OCI-LY3 (cell line): ENCODE results near the gene LYPD6B.

ENCODE experiments used
- H2AFZ ChIP-seq: fragments of 200-600, 300-600 bp; shearing (Covaris generic); 2 replicates; pipeline ENCODE4 v1.6.0; 2014; ENCODE audit warnings: antibody characterized with exemption, low read depth, low read length
- H3K27ac ChIP-seq: fragments of 200-600, 300-600 bp; sonication (generic); 2 replicates; pipeline ENCODE4 v1.5.1; 2014; ENCODE audit warnings: mild to moderate bottlenecking, low read length, moderate library complexity, mixed read lengths
- H3K27me3 ChIP-seq: fragments of 200-600, 300-600 bp; sonication (generic); 2 replicates; pipeline ENCODE4 v1.6.1; 2014; ENCODE audit warnings: low read depth, low read length, mixed read lengths
- H3K36me3 ChIP-seq: fragments of 200-600, 300-600 bp; sonication (generic); replicated peaks from 2 replicates; pipeline ENCODE3; 2014; ENCODE audit warnings: low read depth, low read length, mixed read lengths
- H3K4me1 ChIP-seq: fragments of 300-600, 200-600 bp; sonication (generic); 2 replicates; pipeline ENCODE4 v1.6.1; 2014; ENCODE audit warnings: low read length, mixed read lengths
- H3K4me2 ChIP-seq: fragments of 200-600, 300-600 bp; sonication (generic); 2 replicates; pipeline ENCODE4 v1.6.1; 2014; ENCODE audit warnings: low read length, mixed read lengths
- H3K4me3 ChIP-seq: fragments of 300-600, 200-600 bp; sonication (generic); 2 replicates; pipeline ENCODE4 v1.5.1; 2014; ENCODE audit warnings: antibody characterized with exemption, mild to moderate bottlenecking, low read length, moderate library complexity
- H3K79me2 ChIP-seq: fragments of 300-600, 200-600 bp; shearing (Covaris generic); 2 replicates; pipeline ENCODE4 v1.6.1; 2014; ENCODE audit warnings: mild to moderate bottlenecking, low read length, mixed read lengths
- H3K9ac ChIP-seq: fragments of 300-600, 200-600 bp; shearing (Covaris generic); 2 replicates; pipeline ENCODE4 v1.6.0; 2014; ENCODE audit warnings: mild to moderate bottlenecking, low read length, moderate library complexity
- H3K9me3 ChIP-seq: fragments of 200-600, 300-600 bp; shearing (Covaris generic); 2 replicates; pipeline ENCODE4 v1.6.1; 2014; ENCODE audit warnings: low read length, mixed read lengths; ENCODE audit not compliant: insufficient read depth
- H4K20me1 ChIP-seq: fragments of 200-600, 300-600 bp; sonication (generic); 2 replicates; pipeline ENCODE4 v1.6.1; 2016; ENCODE audit warnings: low read length, mixed read lengths; ENCODE audit not compliant: insufficient read depth
- EZH2phosphoT487 ChIP-seq: fragments of 200-600 bp; shearing (Covaris generic); IDR thresholded peaks from 2 replicates; pipeline ENCODE4 v1.6.1; 2018; ENCODE audit warnings: antibody characterized with exemption, mixed run types, low read depth
- TF ChIP-seq, protein P1 (sequence below): fragments of 200-600, 300-600 bp; sonication (generic); IDR thresholded peaks from 2 replicates; pipeline ENCODE4 v1.5.1; 2014; ENCODE audit warnings: antibody characterized with exemption, low read length, low read depth

Gene LYPD6B

DNA sequence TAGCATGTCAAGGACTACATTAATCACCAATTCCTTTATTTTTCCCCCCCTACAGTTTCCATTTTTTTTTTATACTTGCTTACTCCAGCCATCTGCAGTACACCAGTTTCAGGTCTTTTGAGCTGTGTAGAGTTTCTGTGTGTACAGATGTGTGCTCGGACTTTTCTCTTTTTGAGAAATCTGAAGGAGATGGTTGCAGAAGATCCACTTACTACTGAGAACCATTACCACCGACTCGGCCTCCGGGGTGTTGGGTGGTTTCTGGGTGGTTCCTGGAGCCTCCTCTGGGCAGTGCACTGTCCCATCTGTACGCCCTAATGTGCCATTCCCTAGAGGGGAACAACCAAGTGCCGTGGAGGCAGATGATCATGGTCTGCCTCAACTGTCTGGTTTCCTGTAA, 15.4 kb upstream of the LYPD6B start:
- H2AFZ ChIP-seq = no peak overlapping the region
- H3K4me2 ChIP-seq = no peak overlapping the region
- TF ChIP-seq, protein P1, sequence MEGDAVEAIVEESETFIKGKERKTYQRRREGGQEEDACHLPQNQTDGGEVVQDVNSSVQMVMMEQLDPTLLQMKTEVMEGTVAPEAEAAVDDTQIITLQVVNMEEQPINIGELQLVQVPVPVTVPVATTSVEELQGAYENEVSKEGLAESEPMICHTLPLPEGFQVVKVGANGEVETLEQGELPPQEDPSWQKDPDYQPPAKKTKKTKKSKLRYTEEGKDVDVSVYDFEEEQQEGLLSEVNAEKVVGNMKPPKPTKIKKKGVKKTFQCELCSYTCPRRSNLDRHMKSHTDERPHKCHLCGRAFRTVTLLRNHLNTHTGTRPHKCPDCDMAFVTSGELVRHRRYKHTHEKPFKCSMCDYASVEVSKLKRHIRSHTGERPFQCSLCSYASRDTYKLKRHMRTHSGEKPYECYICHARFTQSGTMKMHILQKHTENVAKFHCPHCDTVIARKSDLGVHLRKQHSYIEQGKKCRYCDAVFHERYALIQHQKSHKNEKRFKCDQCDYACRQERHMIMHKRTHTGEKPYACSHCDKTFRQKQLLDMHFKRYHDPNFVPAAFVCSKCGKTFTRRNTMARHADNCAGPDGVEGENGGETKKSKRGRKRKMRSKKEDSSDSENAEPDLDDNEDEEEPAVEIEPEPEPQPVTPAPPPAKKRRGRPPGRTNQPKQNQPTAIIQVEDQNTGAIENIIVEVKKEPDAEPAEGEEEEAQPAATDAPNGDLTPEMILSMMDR = no peak
- TF ChIP-seq EZH2phosphoT487 = no peak
- peaks cover 25% of the 10 kb centered on the region for H3K4me1 ChIP-seq
- H3K36me3 ChIP-seq = no peaks in the 10 kb centered on the region
- no peak overlapping the region for H3K27ac ChIP-seq
- H3K4me3 ChIP-seq = no peak overlapping the region
- no peaks in the 10 kb centered on the region for H3K9me3 ChIP-seq
- H3K27me3 ChIP-seq = 0 out of 2 replicates have a peak, but pooled peaks cover 1% of the 10 kb centered on the region
- H3K79me2 ChIP-seq = no peaks in the 10 kb centered on the region
- no peak overlapping the region for H3K9ac ChIP-seq
- no peaks in the 10 kb centered on the region for H4K20me1 ChIP-seq

DNA sequence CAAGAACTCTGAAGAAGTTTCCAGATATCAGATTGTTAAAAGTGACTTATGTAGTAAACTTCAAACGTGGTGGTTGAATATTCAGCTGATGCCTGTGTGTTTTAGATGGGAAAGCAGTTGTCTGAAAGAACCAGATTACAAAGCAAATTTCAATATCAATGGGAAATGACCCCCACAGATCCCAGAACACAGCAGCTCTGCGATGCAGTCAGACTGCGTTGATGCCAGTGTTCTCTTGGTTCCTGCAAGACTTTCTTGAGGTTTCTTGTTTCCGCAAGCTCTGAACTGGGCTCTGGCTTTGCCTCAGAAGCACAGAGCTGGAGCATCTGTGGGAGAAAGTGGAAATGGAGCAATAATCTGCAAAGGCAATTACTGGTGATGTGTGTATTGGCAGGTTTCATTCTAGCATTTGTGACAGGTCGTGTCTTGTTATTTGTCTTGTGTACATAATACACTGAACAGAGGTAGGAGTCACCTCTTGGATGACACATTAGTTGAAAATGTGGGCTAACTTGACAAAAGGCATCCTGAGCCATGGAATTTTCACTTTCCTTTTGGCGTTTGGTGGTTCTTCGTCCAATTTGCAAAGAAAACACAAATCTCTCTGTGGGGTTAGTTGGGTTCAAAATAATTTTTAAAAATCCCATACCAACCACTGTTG, 10.8 kb upstream of the LYPD6B start:
- no peak overlapping the region for H3K27ac ChIP-seq
- H3K4me3 ChIP-seq = no peak overlapping the region
- no peak overlapping the region for H3K4me2 ChIP-seq

DNA sequence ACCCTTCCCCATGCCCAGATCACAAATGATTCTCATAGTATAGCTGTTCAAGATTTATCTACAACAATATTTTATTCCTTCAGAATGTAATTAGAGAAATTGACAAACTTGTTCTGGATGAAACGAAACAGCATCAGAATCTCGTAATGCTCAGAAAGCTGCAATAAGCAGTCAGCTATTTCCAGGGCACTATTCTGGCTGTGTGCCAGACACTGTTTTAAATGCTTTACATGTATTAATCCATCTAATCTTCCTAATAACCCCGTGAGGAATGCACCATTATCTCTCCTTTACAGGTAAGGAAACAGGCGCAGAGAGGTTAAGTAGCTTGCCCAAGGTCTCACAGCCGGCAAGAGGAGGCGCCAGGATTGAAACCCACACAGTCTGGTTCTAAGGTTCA, 10.1 kb upstream of the LYPD6B start:
- H3K79me2 ChIP-seq = no peaks in the 10 kb centered on the region
- no peak overlapping the region for H3K4me2 ChIP-seq
- no peak overlapping the region for H2AFZ ChIP-seq
- no peak overlapping the region for H3K9ac ChIP-seq
- H3K27me3 ChIP-seq = peaks cover 13% of the 10 kb centered on the region; the same call in 1 of the 2 replicates
- H4K20me1 ChIP-seq = no peaks in the 10 kb centered on the region
- no peak for TF ChIP-seq EZH2phosphoT487
- TF ChIP-seq, protein P1 = no peak
- H3K9me3 ChIP-seq = no peaks in the 10 kb centered on the region
- H3K36me3 ChIP-seq = no peaks in the 10 kb centered on the region
- H3K27ac ChIP-seq = no peak overlapping the region
- H3K4me3 ChIP-seq = no peak overlapping the region
- no peaks in the 10 kb centered on the region for H3K4me1 ChIP-seq

More for the DNA sequence above, 10.8 kb upstream of the LYPD6B start:
- no peaks in the 10 kb centered on the region for H4K20me1 ChIP-seq
- H3K36me3 ChIP-seq = no peaks in the 10 kb centered on the region
- no peak overlapping the region for H3K9ac ChIP-seq
- H2AFZ ChIP-seq = no peak overlapping the region
- no peak for TF ChIP-seq EZH2phosphoT487
- TF ChIP-seq, protein P1 = no peak
- H3K9me3 ChIP-seq = no peaks in the 10 kb centered on the region
- H3K27me3 ChIP-seq = peaks cover 13% of the 10 kb centered on the region; the same call in 1 of the 2 replicates
- H3K4me1 ChIP-seq = no peaks in the 10 kb centered on the region
- no peaks in the 10 kb centered on the region for H3K79me2 ChIP-seq

DNA sequence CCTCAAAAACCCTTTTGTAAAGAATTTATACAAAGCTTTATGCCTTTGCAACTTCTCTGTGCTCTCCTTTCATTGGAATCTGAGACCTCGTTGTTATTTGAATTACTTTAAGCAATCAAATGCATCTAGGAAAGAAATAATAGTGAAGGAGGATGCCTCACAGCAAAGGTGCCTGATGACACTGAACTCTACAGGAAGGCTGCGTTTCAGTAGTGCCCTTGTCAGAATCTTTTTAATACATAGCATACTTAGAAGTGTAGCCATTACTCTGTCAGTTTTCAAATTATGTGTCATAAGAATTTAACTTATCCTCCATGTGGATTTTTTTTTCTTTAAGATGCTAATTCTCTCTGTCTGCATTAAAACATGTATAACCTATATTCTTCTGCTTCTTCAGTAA, 9.6 kb upstream of the LYPD6B start:
- Histone ChIP-seq H3K9me3 (no peaks in the 10 kb centered on the region), H3K4me1 (no peaks in the 10 kb centered on the region), H3K36me3 (no peaks in the 10 kb centered on the region), H3K9ac (no peak overlapping the region), H3K27me3 (peaks cover 13% of the 10 kb centered on the region; the same call in 1 of the 2 replicates), H3K79me2 (no peaks in the 10 kb centered on the region), H3K27ac (no peak overlapping the region), H3K4me2 (no peak overlapping the region), H2AFZ (no peak overlapping the region), H3K4me3 (no peak overlapping the region), H4K20me1 (no peaks in the 10 kb centered on the region)
- TF ChIP-seq EZH2phosphoT487 = no peak
- TF ChIP-seq, protein P1 = no peak
